ENCODE results near the gene SCAF1. TPM values are rescaled to one million over a fixed set of nuclear protein-coding genes. Genes with fewer than 3 reads are reported as not detected.

SCAF1 gene
- total and polyA plus RNA-seq, 9 of the 15 experiments (the other 6 are each of a cell fraction or from before 2014, with no cell fraction given) = 0.20 to 79.0 (median 4.9) TPM

DNA sequence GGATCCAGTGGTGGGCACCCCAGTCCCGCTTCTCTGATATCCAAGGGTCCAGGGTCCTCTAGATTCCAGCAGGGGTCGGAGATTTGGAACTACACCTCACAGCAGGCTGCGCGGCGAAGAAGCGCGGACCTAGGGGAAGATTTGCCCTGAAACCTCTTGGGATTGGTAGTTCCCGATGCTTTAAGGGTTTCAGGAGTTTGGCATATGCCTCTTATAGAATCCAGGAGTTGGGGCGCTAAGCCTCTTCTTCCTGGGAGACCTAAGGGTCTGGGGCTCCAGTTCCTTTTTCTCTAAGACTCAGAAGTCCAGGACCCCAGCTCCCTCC is 24.1 kb downstream of the SCAF1 start:
- WGBS (ENCODE audit: insufficient coverage, low coverage, missing lambda C conversion rate) = 0% methylated on average over 9 of the region's 9 CpGs
- in situ Hi-C loops (cut with MboI) (no loop called here), intact Hi-C loops (cut with micrococcal nuclease) (no loop called here)
- Histone ChIP-seq H4K20me1 (replicated peaks; ENCODE audit: control insufficient read depth, insufficient read depth, low read length) (peaks cover 6% of the 10 kb centered on the region; the same call in 1 of the 2 replicates), H2AFZ (ENCODE audit: low read depth, low read length) (peak overlapping the region; percentile 18; the same call in 1 of the 2 replicates), H3K4me3 (peak overlapping the region; percentile 81), H3K9ac (ENCODE audit: insufficient read depth in 1 of 2, low read depth in 2 of 2, low read length in 2 of 2) (peak overlapping the region; percentile 94 to 98), H3K36me3 (ENCODE audit: control insufficient read depth, insufficient read depth, low read length) (peaks cover 59% of the 10 kb centered on the region), H3K4me1 (replicated peaks in 1 of 2; ENCODE audit: control insufficient read depth in 2 of 2, insufficient read depth in 2 of 2, low read length in 2 of 2) (peaks cover 7 to 33% of the 10 kb centered on the region in 2 experiments; a peak in 4 of 5 replicates), H3K9me1 (ENCODE audit: control insufficient read depth, insufficient read depth, low read length) (no peaks in the 10 kb centered on the region), H3K9me3 (replicated peaks; ENCODE audit: control insufficient read depth, insufficient read depth, low read depth, low read length) (no peaks in the 10 kb centered on the region), H3K27ac (ENCODE audit: extremely low read depth, low read depth, low read length) (peak overlapping the region; percentile 91), H3K4me2 (ENCODE audit: insufficient read depth, low read length) (peak overlapping the region; percentile 99), H3K79me2 (ENCODE audit: control insufficient read depth, insufficient read depth, low read length) (peaks cover 58% of the 10 kb centered on the region), H3K27me3 (ENCODE audit: control insufficient read depth in 2 of 2, insufficient read depth in 2 of 2, low read length in 2 of 2) (no peaks in the 10 kb centered on the region)
- peak; percentile 54 for ATAC-seq
- FAIRE-seq = no peak
- no peak for DNase-seq (ENCODE audit: extremely low read depth in 1 of 4, low spot score in 3 of 4)
- CTCF ChIA-PET (ENCODE audit: low intra/inter-chr PET ratio) = no interaction called here
- BruUV-seq (replicated peaks) = TSS peak; percentile 84
- POLR2A ChIA-PET = interaction anchor here (0.8 to 6.1 kb wide), 4 partner anchors 10 to 119 kb away, joined by 3 to 35 read pairs (median 16); partner anchors contain the start of gene PRMT1
- TF ChIP-seq JUN (IDR thresholded peaks at IDR 0.05; ENCODE audit: borderline replicate concordance, low read depth, low read length) (no peak), JUN (CRISPR knock-in tag; IDR thresholded peaks at IDR 0.05; ENCODE audit: borderline replicate concordance) (no peak), C11orf30 (IDR thresholded peaks at IDR 0.05; ENCODE audit: low read depth) (peak; percentile 2; the same call in 1 of the 2 replicates), CAMTA2 (CRISPR knock-in tag; conservative IDR thresholded peaks at IDR 0.05) (no peak), TCF7 (IDR thresholded peaks at IDR 0.05; ENCODE audit: borderline replicate concordance) (no peak), RNF2 (IDR thresholded peaks at IDR 0.05) (no peak), ZNF764 (CRISPR knock-in tag; IDR thresholded peaks at IDR 0.05; ENCODE audit: low read depth) (no peak), RB1 (IDR thresholded peaks at IDR 0.05; ENCODE audit: low read depth) (no peak)
- TF ChIP-seq, protein P1, sequence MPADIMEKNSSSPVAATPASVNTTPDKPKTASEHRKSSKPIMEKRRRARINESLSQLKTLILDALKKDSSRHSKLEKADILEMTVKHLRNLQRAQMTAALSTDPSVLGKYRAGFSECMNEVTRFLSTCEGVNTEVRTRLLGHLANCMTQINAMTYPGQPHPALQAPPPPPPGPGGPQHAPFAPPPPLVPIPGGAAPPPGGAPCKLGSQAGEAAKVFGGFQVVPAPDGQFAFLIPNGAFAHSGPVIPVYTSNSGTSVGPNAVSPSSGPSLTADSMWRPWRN (IDR thresholded peaks at IDR 0.05; ENCODE audit: low read depth) = no peak
- TF ChIP-seq, protein P2, sequence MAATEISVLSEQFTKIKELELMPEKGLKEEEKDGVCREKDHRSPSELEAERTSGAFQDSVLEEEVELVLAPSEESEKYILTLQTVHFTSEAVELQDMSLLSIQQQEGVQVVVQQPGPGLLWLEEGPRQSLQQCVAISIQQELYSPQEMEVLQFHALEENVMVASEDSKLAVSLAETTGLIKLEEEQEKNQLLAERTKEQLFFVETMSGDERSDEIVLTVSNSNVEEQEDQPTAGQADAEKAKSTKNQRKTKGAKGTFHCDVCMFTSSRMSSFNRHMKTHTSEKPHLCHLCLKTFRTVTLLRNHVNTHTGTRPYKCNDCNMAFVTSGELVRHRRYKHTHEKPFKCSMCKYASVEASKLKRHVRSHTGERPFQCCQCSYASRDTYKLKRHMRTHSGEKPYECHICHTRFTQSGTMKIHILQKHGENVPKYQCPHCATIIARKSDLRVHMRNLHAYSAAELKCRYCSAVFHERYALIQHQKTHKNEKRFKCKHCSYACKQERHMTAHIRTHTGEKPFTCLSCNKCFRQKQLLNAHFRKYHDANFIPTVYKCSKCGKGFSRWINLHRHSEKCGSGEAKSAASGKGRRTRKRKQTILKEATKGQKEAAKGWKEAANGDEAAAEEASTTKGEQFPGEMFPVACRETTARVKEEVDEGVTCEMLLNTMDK (IDR thresholded peaks at IDR 0.05; ENCODE audit: borderline replicate concordance, insufficient read depth, low read depth, low read length, poor library complexity, severe bottlenecking) = peak; percentile 80
- TF ChIP-seq, protein P3, sequence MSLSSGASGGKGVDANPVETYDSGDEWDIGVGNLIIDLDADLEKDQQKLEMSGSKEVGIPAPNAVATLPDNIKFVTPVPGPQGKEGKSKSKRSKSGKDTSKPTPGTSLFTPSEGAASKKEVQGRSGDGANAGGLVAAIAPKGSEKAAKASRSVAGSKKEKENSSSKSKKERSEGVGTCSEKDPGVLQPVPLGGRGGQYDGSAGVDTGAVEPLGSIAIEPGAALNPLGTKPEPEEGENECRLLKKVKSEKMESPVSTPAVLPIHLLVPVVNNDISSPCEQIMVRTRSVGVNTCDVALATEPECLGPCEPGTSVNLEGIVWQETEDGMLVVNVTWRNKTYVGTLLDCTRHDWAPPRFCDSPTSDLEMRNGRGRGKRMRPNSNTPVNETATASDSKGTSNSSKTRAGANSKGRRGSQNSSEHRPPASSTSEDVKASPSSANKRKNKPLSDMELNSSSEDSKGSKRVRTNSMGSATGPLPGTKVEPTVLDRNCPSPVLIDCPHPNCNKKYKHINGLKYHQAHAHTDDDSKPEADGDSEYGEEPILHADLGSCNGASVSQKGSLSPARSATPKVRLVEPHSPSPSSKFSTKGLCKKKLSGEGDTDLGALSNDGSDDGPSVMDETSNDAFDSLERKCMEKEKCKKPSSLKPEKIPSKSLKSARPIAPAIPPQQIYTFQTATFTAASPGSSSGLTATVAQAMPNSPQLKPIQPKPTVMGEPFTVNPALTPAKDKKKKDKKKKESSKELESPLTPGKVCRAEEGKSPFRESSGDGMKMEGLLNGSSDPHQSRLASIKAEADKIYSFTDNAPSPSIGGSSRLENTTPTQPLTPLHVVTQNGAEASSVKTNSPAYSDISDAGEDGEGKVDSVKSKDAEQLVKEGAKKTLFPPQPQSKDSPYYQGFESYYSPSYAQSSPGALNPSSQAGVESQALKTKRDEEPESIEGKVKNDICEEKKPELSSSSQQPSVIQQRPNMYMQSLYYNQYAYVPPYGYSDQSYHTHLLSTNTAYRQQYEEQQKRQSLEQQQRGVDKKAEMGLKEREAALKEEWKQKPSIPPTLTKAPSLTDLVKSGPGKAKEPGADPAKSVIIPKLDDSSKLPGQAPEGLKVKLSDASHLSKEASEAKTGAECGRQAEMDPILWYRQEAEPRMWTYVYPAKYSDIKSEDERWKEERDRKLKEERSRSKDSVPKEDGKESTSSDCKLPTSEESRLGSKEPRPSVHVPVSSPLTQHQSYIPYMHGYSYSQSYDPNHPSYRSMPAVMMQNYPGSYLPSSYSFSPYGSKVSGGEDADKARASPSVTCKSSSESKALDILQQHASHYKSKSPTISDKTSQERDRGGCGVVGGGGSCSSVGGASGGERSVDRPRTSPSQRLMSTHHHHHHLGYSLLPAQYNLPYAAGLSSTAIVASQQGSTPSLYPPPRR (CRISPR knock-in tag; IDR thresholded peaks at IDR 0.05; ENCODE audit: borderline replicate concordance) = no peak
- TF ChIP-seq, protein P4, sequence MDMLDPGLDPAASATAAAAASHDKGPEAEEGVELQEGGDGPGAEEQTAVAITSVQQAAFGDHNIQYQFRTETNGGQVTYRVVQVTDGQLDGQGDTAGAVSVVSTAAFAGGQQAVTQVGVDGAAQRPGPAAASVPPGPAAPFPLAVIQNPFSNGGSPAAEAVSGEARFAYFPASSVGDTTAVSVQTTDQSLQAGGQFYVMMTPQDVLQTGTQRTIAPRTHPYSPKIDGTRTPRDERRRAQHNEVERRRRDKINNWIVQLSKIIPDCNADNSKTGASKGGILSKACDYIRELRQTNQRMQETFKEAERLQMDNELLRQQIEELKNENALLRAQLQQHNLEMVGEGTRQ (CRISPR knock-in tag; IDR thresholded peaks at IDR 0.05) = no peak
- TF ChIP-seq, protein P5, sequence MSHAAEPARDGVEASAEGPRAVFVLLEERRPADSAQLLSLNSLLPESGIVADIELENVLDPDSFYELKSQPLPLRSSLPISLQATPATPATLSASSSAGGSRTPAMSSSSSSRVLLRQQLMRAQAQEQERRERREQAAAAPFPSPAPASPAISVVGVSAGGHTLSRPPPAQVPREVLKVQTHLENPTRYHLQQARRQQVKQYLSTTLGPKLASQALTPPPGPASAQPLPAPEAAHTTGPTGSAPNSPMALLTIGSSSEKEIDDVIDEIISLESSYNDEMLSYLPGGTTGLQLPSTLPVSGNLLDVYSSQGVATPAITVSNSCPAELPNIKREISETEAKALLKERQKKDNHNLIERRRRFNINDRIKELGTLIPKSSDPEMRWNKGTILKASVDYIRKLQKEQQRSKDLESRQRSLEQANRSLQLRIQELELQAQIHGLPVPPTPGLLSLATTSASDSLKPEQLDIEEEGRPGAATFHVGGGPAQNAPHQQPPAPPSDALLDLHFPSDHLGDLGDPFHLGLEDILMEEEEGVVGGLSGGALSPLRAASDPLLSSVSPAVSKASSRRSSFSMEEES (CRISPR knock-in tag; IDR thresholded peaks at IDR 0.05) = no peak

Data from K562 (cell line).